K562 treated with DMSO at 1 percent for 24 hours (cell line): ENCODE measurements around the gene NOB1. TPM values are rescaled to one million over a fixed set of nuclear protein-coding genes. Genes with fewer than 3 reads are reported as not detected.

Source experiments
- total RNA-seq: library from RNA; unstranded; fragments of 300-600 nt; gene quantifications from 2 replicates; pipeline ENCODE4 v1.2.3, GENCODE V29; 2022; ENCODE audit warnings: low read depth; ENCODE audit not compliant: insufficient read depth

The NOB1 gene
- 70.1 and 71.0 TPM in 2 replicates for total RNA-seq

GRCh38 chr16:69754469-69755310 lies at the start of gene NOB1:
NOB1 (minus strand) TSS chr16:69754926; CDS start chr16:69754910, 16 bp downstream.

GRCh38 chr16:69761983-69762813 lies 7.5 kb upstream of the NOB1 start, which contains the start of gene WWP2:
WWP2 (plus strand) TSS chr16:69762332; CDS start chr16:69787011, 24,679 bp downstream.

GRCh38 chr16:69726313-69727060 lies 28.2 kb downstream of the NOB1 start, which contains the start of gene NQO1:
NQO1 (minus strand) TSS chr16:69726560; CDS start chr16:69726439, 121 bp downstream.

Other genes starting within 250 kb of the NOB1 start
- 4.5 and 6.2 TPM in 2 replicates for gene NFAT5, start 189.0 kb downstream of the NOB1 start, total RNA-seq
- 183 and 193 TPM in 2 replicates for gene NQO1, start 28.4 kb downstream of the NOB1 start, total RNA-seq
- gene WWP2, start 7.4 kb upstream of the NOB1 start, total RNA-seq: 34.3 and 37.8 TPM in 2 replicates
- gene CLEC18A, start 196.4 kb upstream of the NOB1 start, total RNA-seq: 0.81 and 1.0 TPM in 2 replicates